ENCODE results near the gene HSPA14.

HSPA14 gene

DNA sequence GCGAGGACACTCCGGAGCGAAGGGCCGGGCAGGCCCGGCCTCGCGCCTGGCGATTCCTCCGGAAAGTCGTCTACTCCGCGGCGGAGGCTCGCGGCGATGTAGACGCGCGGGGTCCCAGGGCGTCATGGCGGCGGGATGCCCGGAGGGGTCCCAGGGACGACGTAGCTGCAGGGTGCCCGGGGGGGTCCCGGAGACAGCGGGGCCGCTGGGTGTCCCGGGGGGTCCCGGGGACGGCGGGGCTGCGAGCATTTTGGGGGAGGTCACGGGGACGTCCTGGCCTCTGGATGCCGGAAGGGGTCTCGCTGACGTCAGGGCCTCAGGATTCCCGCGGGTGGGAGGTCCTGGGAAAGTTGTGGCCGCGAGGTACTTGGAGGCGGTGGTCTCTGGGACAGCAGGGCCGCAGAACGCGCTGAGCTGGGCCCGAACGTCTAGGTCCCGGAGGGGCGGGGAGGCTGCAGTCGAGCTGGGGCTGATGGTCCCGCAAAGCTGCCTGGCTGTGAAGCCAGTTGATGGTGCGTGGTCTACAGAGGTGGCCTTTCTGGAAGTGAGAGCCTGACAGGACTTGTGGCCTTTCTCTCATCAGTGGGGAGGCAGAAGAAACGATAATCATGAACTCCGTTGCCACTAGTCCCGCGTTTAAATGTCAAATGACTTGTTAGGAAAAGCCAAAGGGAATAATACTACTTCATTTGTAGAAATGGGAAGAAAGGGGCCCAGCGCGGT is 637 bp downstream of the HSPA14 start:
- Histone ChIP-seq H4K20me1 (ENCODE audit: insufficient read depth, low read length) (no peaks in the 10 kb centered on the region), H3K4me2 (ENCODE audit: low read length) (peak overlapping the region; percentile 90), H3K27ac (ENCODE audit: low read depth, low read length, poor library complexity, severe bottlenecking) (peak overlapping the region; percentile 43), H2AFZ (ENCODE audit: low read length) (no peak overlapping the region), H3F3A (ENCODE audit: insufficient read depth, low read length) (no peaks in the 10 kb centered on the region), H3K27me3 (ENCODE audit: insufficient read depth, low read length) (no peaks in the 10 kb centered on the region), H3K9me2 (ENCODE audit: low read depth, low read length) (no peaks in the 10 kb centered on the region), H3K4me3 (ENCODE audit: low read depth, low read length, poor library complexity, severe bottlenecking) (peak overlapping the region; percentile 89), H3K36me3 (ENCODE audit: insufficient read depth, low read length) (peaks cover 38% of the 10 kb centered on the region), H3K4me1 (ENCODE audit: insufficient read depth, low read length, severe bottlenecking) (peaks cover 20% of the 10 kb centered on the region), H3K9me3 (ENCODE audit: low read length) (no peaks in the 10 kb centered on the region), H3K79me2 (ENCODE audit: insufficient read depth, low read length) (peaks cover 25% of the 10 kb centered on the region), H3K9ac (ENCODE audit: low read length) (peak overlapping the region; percentile 93)
- no peak for TF ChIP-seq EZH2 (IDR thresholded peaks at IDR 0.05; ENCODE audit: borderline replicate concordance, low read length)
- TF ChIP-seq, protein P1, sequence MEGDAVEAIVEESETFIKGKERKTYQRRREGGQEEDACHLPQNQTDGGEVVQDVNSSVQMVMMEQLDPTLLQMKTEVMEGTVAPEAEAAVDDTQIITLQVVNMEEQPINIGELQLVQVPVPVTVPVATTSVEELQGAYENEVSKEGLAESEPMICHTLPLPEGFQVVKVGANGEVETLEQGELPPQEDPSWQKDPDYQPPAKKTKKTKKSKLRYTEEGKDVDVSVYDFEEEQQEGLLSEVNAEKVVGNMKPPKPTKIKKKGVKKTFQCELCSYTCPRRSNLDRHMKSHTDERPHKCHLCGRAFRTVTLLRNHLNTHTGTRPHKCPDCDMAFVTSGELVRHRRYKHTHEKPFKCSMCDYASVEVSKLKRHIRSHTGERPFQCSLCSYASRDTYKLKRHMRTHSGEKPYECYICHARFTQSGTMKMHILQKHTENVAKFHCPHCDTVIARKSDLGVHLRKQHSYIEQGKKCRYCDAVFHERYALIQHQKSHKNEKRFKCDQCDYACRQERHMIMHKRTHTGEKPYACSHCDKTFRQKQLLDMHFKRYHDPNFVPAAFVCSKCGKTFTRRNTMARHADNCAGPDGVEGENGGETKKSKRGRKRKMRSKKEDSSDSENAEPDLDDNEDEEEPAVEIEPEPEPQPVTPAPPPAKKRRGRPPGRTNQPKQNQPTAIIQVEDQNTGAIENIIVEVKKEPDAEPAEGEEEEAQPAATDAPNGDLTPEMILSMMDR (IDR thresholded peaks at IDR 0.05; ENCODE audit: low read length), result no peak

DNA sequence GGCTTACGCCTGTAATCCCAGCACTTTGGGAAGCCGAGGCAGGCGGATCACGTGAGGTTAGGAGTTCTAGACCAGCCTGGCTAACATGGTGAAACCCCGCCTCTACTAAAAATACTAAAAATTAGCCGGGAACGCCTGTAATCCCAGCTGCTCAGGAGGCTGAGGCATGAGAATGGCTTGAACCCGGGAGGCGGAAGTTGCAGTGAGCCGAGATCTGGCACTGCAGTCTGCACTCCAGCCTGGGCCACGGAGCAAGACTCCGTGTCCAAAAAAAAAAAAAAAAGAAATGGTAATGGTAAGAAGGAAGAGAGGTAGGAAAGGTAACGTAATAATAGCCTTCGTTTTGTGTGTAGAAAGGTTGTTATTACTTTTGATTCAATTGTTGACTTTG is 1.2 kb downstream of the HSPA14 start:
- Histone ChIP-seq H3K9me3 (ENCODE audit: low read length) (no peaks in the 10 kb centered on the region), H3K9ac (ENCODE audit: low read length) (peak overlapping the region; percentile 93), H3K4me2 (ENCODE audit: low read length) (peak overlapping the region; percentile 90), H3K4me3 (ENCODE audit: low read depth, low read length, poor library complexity, severe bottlenecking) (peak overlapping the region; percentile 89), H3K27me3 (ENCODE audit: insufficient read depth, low read length) (no peaks in the 10 kb centered on the region), H4K20me1 (ENCODE audit: insufficient read depth, low read length) (no peaks in the 10 kb centered on the region), H3K4me1 (ENCODE audit: insufficient read depth, low read length, severe bottlenecking) (peaks cover 20% of the 10 kb centered on the region), H3F3A (ENCODE audit: insufficient read depth, low read length) (no peaks in the 10 kb centered on the region), H3K27ac (ENCODE audit: low read depth, low read length, poor library complexity, severe bottlenecking) (no peak overlapping the region), H3K9me2 (ENCODE audit: low read depth, low read length) (no peaks in the 10 kb centered on the region), H3K79me2 (ENCODE audit: insufficient read depth, low read length) (peaks cover 25% of the 10 kb centered on the region), H2AFZ (ENCODE audit: low read length) (no peak overlapping the region), H3K36me3 (ENCODE audit: insufficient read depth, low read length) (peaks cover 44% of the 10 kb centered on the region)
- TF ChIP-seq, protein P1 (IDR thresholded peaks at IDR 0.05; ENCODE audit: low read length), result no peak
- TF ChIP-seq EZH2 (IDR thresholded peaks at IDR 0.05; ENCODE audit: borderline replicate concordance, low read length), result no peak

DNA sequence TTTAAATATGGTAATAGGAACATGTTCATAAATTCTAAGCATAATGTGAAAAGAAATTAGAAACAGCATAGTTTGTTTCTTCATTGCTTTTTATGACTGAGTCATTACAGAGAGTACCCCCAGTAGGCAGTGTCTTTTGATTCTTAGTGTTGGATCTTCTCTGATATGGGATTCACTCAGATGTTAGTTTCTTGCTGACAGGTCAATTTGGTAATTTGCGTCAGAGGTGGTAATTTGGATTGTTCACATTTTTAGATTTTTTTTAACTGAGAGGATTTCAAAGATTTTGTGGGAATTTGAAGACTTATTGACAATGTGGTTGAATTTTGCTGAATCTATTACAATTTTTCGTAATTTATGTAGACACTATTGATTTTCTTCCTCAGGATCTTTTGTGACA is 2.1 kb downstream of the HSPA14 start:
- Histone ChIP-seq H3K9me2 (ENCODE audit: low read depth, low read length) (no peaks in the 10 kb centered on the region), H3K9me3 (ENCODE audit: low read length) (no peaks in the 10 kb centered on the region), H3K9ac (ENCODE audit: low read length) (no peak overlapping the region), H3F3A (ENCODE audit: insufficient read depth, low read length) (no peaks in the 10 kb centered on the region), H3K27ac (ENCODE audit: low read depth, low read length, poor library complexity, severe bottlenecking) (no peak overlapping the region), H3K4me2 (ENCODE audit: low read length) (no peak overlapping the region), H3K27me3 (ENCODE audit: insufficient read depth, low read length) (no peaks in the 10 kb centered on the region), H2AFZ (ENCODE audit: low read length) (no peak overlapping the region), H3K4me3 (ENCODE audit: low read depth, low read length, poor library complexity, severe bottlenecking) (no peak overlapping the region), H4K20me1 (ENCODE audit: insufficient read depth, low read length) (no peaks in the 10 kb centered on the region), H3K4me1 (ENCODE audit: insufficient read depth, low read length, severe bottlenecking) (peaks cover 20% of the 10 kb centered on the region), H3K79me2 (ENCODE audit: insufficient read depth, low read length) (peaks cover 25% of the 10 kb centered on the region), H3K36me3 (ENCODE audit: insufficient read depth, low read length) (peaks cover 53% of the 10 kb centered on the region)
- TF ChIP-seq EZH2 (IDR thresholded peaks at IDR 0.05; ENCODE audit: borderline replicate concordance, low read length), result no peak
- TF ChIP-seq, protein P1 (IDR thresholded peaks at IDR 0.05; ENCODE audit: low read length), result no peak

Data from OCI-LY1 (cell line).